LoVo (cell line): ENCODE data around the gene CHMP3.
"Not testable (repeated sequence)": the region's sequence is repeated elsewhere in the genome, so short reads cannot be mapped to it uniquely, and the experiment has no call there.

Experiments
- DNase-seq: peaks from one replicate; pipeline ENCODE4 v3.0.0-alpha.2; 2016; ENCODE audit warnings: low spot score

CHMP3 gene

DNA sequence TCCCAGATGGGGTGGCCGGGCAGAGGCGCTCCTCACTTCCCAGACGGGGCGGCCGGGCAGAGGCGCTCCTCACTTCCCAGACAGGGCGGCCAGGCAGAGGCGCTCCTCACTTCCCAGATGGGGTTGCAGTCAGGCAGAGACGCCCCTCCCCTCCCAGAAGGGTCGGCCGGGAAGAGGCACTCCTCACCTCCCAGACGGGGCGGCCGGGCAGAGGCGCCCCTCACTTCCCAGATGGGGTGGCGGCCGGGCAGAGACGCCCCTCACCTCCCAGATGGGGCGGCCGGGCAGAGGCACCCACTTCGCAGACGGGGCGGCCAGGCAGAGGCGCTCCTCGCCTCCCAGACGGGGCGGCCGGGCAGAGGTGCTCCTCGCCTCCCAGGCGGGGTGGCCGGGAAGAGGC, 13.8 kb downstream of the CHMP3 start:
- DNase-seq, result not testable (repeated sequence)

DNA sequence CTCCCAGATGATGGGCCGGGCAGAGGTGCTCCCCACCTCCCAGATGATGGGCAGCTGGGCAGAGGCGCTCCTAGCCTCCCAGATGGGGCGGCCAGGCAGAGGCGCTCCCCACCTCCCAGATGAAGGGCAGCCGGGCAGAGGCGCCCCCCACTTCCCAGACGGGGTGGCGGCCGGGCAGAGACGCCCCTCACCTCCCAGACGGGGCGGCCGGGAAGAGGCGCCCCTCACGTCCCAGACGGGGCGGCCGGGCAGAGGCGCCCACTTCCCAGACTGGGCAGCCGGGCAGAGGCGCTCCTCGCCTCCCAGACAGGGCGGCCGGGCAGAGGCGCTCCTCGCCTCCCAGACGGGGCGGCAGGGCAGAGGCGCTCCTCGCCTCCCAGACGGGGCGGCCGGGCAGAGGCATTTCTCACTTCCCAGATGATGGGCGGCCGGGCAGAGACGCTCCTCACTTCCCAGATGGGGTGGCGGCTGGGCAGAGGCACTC, 14.3 kb downstream of the CHMP3 start:
- DNase-seq, result not testable (repeated sequence)

DNA sequence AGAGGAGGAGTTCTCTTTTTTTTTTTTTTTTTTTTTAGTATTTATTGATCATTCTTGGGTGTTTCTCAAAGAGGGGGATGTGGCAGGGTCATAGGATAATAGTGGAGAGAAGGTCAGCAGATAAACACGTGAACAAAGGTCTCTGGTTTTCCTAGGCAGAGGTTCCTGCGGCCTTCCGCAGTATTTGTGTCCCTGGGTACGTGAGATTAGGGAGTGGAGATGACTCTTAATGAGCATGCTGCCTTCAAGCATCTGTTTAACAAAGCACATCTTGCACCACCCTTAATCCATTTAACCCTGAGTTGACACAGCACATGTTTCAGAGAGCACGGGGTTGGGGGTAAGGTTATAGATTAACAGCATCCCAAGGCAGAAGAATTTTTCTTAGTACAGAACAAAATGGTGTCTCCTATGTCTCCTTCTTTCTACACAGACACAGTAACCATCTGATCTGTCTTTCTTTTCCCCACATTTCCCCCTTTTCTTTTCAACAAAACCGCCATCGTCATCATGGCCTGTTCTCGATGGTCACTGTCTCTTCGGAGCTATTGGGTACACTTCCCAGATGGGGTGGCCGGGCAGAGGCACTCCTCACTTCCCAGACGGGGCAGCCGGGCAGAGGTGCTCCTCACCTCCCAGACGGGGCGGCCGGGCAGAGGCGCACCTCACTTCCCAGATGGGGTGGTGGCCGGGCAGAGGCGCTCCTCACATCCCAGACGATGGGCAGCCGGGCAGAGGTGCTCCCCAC, 14.9 kb downstream of the CHMP3 start:
- DNase-seq, result not testable (repeated sequence)

DNA sequence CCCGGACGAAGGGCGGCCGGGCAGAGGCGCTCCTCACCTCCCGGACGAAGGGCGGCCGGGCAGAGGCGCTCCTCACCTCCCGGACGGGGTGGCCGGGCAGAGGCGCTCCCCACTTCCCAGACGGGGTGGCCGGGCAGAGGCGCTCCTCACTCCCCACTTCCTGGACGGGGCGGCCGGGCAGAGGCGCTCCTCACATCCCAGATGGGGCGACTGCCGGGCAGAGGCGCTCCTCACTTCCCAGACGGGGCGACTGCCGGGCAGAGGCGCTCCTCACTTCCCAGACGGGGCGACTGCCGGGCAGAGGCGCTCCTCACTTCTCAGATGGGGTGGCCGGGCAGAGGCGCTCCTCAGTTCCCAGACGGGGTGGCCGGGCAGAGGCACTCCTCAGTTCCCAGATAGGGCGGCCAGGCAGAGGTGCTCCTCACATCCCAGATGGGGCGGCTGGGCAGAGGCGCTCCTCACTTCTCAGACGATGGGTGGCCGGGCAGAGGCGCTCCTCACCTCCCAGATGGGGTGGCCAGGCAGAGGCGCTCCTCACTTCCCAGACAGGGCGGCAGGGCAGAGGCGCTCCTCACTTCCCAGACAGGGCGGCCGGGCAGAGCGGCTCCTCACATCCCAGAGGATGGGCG, 17.8 kb downstream of the CHMP3 start:
- not testable (repeated sequence) for DNase-seq

DNA sequence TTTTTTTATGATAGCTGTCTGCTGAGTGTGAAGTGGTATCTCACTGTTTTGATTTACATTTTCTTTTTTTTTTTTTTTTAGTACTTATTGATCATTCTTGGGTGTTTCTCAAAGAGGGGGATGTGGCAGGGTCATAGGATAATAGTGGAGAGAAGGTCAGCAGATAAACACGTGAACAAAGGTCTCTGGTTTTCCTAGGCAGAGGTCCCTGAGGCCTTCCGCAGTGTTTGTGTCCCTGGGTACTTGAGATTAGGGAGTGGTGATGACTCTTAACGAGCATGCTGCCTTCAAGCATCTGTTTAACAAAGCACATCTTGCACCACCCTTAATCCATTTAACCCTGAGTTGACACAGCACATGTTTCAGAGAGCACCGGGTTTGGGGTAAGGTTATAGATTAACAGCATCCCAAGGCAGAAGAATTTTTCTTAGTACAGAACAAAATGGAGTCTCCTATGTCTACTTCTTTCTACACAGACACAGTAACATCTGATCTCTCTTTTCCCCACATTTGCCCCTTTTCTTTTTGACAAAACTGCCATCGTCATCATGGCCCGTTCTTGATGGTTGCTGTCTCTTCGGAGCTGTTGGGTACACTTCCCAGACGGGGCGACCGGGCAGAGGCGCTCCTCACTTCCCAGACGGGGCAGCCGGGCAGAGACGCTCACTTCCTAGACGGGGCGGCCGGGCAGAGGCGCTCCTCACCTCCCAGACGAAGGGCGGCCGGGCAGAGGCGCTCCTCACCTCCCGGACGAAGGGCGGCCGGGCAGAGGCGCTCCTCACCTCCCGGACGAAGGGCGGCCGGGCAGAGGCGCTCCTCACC, 18.8 kb downstream of the CHMP3 start:
- DNase-seq, result not testable (repeated sequence)

DNA sequence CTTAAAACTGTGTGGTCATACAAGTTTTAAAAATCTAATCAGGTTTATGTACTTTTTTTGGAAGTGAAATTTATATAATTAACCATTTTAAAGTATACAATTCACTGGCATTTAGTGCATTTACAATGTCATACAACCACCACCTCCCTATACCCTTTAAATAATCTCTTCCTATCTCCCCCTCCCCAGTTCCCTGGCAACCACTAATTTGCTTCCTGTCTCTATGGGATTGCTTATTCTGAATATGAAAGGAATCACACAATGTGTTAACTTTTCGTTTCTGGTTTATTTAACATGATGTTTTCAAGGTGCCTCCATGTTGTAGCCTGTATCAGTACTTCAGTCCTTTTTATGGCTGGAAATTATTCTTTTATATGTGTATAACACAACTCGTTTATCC, 19.4 kb downstream of the CHMP3 start:
- no peak for DNase-seq

DNA sequence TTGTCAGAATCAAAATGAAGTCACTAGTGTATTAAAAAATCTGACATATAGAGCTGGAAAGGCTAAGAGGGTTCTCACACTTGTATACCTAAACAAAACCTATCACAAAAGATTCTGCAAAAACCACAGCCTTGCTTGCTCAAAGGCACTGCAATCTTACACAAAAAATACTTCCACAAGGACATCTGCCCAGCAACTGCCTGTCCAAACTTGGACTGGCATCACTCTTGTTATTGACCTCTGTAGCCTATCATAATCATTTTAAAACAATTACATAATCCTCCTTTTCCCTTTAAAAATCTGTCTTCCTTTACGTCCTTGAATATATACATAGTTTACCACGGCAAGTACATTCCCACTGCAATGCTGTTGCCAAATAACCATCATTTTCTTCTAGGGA, 19.9 kb downstream of the CHMP3 start:
- no peak for DNase-seq

DNA sequence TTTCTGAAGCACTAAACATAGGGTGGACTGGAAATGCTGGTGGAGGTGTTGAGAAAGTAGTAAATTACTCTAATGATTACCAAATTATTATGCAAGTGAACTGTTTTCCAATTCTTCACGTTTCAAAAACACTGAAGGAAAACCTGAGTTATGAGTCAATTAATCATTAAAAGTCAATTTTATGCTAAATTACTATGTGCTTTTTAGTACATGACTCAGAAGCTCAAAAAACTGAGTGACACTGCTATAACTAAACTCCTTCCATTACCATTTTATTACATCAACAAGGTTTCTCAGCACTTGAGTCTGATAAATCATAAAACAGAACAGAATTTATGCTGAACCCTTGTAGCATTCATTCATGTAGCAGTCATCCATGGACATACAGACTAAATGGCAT, 20.4 kb downstream of the CHMP3 start:
- DNase-seq, result no peak

DNA sequence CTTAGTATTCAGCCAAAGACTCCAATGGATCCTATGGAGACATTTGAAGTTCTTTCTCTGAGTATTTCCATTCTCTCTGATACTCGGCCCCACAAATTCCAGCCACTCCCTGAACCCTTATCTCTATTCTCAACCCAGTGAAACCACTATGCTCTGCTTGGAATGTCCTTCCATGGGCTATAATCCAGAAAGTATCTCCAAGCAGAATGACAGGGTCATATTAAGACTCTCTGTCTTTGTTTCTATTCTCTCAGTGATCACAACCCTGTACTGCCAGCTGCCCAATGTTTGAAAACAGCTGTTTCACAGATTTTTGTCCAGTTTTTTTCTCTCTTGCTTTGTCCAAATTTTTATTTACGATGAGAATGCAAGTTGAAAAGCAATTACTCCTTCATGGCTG, 21.9 kb downstream of the CHMP3 start:
- no peak for DNase-seq

DNA sequence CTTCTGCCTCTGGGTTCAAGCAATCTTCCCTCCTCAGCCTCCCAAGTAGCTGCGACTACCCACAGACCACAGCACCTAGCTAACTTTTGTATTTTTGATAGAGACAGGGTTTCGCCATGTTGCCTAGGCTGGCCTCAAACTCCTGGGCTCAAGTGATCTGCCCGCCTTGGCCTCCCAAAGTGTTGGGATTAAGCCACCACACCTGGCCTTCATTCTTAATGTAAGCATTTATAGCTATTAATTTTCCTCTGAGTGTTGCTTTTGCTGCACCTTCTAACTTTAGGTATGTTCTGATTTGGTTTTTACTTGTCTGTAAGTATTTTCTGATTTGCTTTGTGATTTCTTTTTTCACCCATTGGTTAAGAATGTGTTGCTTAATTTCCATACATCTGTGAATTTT, 29.7 kb downstream of the CHMP3 start:
- DNase-seq, result no peak

DNA sequence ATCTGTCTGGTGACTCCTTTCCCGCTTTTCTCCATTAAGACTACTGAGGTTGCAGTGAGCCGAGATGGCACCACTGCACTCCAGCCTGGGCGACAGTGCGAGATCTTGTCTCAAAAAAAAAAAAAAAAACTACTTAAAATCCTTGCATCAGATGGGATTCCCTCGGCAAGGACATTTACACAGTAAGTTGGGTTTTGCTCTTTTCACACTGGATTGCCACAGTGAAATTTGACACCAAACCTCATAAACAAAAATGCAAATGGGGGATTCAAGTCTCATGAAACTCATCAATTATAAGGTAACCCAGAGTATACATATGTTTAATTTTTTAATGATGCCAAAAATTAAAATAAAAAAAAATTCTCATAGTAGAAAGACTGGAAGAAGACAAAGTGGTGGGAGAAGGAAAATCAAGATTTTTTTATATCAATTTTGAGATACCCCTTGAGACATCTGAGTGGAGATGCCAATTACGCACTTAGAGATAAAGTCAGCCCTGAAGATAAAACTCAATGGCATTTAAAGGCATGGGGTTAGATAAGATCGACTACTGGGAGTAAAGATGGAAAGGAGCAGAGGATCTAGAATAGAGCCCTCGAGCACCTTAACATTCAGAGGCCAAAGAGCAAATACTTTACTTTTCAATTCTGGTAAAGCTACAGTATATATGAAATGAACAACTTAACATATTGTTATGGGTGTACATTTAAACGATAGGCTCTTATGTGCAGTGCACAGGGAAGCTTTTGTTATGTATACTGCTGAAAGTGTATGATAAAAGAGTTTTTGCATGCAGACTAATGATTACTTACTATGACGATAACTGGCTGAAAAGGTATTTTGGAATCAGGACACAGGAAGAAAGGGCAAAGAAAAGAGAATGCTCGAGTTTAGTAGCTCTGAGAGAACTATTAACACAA, 37.6 kb downstream of the CHMP3 start:
- no peak for DNase-seq

DNA sequence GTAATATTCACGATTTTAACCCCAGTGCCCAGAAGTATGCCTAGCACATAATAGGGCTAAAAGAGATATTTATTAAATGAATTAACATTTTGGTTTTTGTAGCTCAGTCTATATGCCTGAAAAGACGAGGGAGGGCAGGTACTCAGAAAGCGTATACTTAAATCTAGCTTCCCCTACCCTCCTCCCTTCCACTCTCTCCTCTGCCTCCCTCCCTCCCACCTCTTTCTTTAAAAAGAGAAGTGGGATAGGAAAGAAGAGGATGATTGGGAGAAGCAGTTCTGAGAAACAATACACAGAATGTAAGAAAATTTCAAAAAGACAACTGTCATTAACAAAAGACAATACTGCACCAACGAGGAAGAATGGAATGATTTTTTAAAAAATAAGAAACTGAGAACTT, 39.8 kb downstream of the CHMP3 start:
- no peak for DNase-seq

DNA sequence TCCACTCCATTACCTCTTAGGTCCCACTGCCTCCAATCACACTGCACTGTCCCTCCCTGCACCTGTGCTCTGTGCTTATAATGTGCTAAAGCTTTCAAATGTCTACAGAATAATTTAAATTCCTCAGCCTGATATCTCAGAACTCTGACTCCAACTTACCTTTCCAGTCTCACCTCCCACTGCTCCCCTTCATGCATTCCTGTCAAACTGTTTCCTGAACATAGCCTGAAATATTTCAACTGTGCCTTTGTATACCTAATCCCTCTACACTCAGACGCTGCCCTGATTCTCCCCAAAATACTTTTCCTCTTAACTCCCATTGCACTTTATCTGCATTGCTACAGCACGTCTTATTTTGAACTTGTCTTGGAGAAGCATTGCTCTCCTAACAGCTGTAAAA, 40.5 kb downstream of the CHMP3 start:
- no peak for DNase-seq

DNA sequence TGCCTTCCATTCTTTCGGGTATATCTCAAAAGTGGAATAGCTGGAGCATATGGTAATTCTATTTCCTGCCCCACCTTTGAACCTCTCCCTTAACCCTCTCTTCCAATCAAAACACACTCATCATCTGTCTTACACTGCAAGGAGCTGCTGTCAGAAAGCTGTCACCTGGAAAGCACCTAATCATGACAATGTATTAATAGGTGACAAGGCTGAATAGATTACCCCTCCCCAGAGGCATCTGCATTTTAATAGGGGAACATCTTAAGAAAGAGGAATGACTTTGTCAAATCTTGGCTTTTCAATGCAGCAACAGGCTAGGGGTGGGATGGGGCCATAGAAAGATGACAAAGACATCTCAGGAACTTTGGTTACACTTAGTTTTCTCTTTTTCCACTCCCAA, 41.3 kb downstream of the CHMP3 start:
- no peak for DNase-seq

DNA sequence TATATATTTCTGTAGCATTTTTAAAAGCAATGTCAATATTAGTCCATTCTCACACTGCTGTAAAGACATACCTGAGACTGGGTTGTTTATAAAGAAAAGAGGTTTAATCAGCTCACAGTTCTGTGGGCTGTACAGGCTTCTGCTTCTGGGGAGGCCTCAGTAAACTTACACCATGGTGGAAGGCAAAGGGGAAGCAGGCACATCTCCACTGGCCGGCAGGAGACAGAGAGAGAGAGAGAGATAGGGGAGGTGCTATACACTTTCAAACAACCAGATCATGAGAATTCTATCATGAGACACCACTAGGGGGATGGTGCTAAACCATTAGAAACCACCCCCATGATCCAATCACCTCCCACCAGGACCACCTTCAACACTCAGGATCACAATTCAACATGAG, 43.1 kb downstream of the CHMP3 start:
- no peak for DNase-seq

DNA sequence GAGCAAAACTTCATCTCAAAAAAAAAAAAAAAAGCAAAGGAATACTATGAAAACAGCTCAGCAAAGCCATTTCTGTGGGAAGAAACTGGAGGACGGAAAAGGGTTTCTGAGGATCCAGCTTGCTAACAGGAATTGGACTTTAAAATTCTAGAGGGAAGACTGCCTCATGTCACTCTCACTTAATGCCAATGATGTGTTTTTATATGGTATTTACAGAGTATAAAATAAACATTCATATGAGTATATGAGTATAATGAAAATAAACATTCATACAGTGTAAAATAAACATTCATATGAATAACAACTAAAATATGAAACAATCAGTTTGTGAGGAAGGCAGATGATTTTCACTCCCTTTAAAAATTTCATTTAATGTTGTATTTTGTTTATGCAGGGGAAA, 43.9 kb downstream of the CHMP3 start:
- no peak for DNase-seq

DNA sequence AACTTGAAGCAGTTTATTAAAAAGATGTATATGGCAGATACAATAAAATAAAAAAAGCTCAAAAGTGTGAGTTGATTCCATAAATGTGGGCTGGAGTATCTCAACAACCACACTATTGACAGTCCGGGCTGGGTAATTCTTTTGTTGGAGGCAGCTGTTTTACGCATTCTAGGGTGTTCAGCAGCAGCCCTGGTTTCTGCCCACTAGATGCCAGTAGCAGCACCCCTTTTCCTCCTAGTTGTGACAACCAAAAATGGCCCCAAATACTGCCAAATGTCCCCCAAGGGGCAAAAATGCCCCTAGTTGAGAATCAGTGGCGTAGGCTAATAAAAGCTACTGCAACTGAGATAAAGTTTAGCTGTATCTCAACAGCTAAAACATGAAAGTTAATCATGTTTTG, 44.8 kb downstream of the CHMP3 start:
- no peak for DNase-seq

DNA sequence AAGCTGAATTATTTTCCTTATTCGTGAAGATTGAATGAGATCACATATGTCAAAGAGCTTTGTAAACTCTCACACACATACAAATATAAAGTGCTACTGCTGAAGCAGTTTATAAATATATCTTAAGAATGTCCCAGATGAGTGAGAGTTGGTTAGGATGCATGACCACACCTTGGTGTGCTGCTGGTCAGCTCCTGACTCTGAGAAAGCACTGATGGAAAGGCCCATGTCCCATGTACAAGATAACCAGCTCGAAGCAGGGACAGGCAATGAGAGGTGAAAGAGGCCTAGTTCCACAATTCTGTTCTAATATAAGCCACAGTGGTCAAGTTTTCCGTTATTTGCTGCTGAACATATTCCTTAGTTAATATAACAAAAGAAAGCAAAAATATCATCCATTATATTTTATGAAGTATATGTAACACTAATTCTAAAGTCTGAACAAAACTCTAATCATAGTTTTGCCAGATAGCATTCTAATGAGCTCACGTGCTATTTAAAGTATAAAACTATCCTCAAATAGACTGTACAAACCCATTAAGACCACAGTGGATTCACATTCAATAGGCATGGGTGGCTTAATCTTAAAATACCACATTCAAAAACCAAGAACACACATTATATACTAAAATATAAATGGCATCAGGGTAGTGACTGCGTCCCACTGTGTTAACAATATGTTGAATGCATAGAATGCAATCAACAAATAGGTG, 49.1 kb downstream of the CHMP3 start:
- no peak for DNase-seq

DNA sequence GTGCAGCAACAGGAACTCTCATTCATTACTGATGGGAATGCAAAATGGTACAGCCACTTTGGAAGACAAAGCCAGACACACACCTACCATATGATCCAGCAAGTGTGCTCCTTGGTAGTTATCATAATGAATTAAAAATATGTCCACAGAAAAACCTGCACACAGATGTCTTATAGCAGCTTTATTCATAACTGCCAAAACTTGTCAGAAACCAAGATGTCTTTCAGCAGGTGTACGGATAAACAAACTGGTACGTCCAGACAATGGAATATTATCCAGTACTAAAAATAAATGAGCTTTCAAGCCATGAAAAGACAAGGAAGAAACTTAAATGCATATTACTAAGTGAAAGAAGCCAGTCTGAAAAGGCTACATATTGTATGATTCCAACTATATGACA, 50.4 kb downstream of the CHMP3 start:
- no peak for DNase-seq

DNA sequence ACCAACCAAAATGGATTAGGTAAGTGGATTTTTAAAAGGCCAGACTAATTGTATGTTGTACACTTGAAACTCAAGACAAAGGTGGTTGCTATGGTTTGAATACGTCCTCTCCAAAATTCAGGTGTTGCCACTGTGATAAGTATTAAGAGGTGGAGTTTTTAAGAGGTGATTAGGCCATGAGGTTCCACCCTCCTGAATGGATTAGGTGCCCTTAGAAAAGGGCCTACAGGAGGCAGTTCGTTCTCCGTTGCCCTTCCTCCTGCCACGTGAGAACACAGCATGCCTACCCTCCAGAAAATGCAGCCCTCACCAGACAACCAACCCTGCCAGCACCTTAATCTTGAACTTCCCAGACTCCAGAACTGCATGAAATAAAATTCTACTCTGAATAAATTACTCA, 51.2 kb downstream of the CHMP3 start:
- no peak for DNase-seq

DNA sequence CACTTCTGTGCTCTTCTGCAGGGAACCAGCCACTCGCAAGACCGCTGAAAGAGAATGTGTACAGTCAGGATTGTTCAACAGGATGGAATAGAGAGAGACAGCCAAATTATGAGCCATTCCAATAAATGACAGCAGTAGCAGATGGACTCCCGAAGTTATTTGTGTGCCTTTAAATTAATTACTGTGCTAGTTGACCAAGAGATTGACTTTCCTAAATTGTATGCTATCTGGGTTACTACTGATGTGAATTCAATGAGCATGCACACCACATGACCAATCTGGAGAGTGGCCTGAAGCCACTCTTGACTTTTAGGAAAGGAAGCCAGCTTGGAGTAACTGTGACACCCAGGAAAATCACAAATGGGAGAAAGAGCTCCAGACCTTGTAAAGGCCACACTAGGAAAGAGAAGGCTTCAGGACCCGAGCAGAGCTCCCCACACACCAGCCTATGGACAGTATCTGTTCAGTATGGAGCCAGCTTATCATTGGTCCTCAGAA, 52.8 kb downstream of the CHMP3 start:
- no peak for DNase-seq
